T-cell (primary cell): ENCODE measurements around the gene SMAD6. TPM values are rescaled to one million over a fixed set of nuclear protein-coding genes. Genes with fewer than 3 reads are reported as not detected.

Experiments used
- ATAC-seq, 4 experiments: fragments of 200-7000 bp in 3 of 4; fragments of 150-1000 bp in 1 of 4; cut with Tn5 transposase; replicated peaks in 1 of 4; 1 replicate in 3 of 4; 2 replicates in 1 of 4; pipeline ENCODE4 v1.10.0; 2021; ENCODE audit warnings: moderate library complexity in 3 of 4, mild to moderate bottlenecking in 2 of 4, moderate number of reproducible peaks in 1 of 4
- CTCF ChIA-PET, 2 donors: fragments of 300-600 bp; sonication (Branson Sonifier 250); formaldehyde crosslinking; loops; one replicate each; lab custom pipeline; 2022; ENCODE audit warnings: antibody characterized with exemption in 2 of 2; lab: Charles Lee
- POLR2A ChIA-PET, 2 donors: fragments of 300-600 bp; sonication (Branson Sonifier 250); formaldehyde crosslinking; loops; one replicate each; lab custom pipeline; 2022; ENCODE audit warnings: antibody characterized with exemption in 2 of 2; lab: Charles Lee
- DNase-seq, 35 experiments: peaks; one replicate each; pipeline versions ENCODE4 v3.0.0 to v3.0.0-alpha.2; 2013 to 2023
- H3K27ac ChIP-seq: one replicate; pipeline ENCODE4 v1.5.1; 2013; ENCODE audit warnings: low read length
- H3K27me3 ChIP-seq, 2 experiments: replicated peaks in 1 of 2; 1 replicate in 1 of 2; 2 replicates in 1 of 2; pipeline versions ENCODE4 v1.6.1 to v1.7.0; 2013; ENCODE audit warnings: low read length in 1 of 2, mixed read lengths in 1 of 2; ENCODE audit not compliant: control insufficient read depth in 2 of 2, insufficient read depth in 2 of 2; ENCODE audit errors: extremely low read depth in 1 of 2
- H3K36me3 ChIP-seq, 2 donors: 1 replicate in 1 of 2; 2 replicates in 1 of 2; pipeline versions ENCODE4 v1.6.1 to v1.7.0; 2013; ENCODE audit warnings: low read length in 1 of 2; ENCODE audit not compliant: control insufficient read depth in 2 of 2, insufficient read depth in 1 of 2; ENCODE audit errors: extremely low read depth in 1 of 2
- H3K4me1 ChIP-seq, 2 experiments: 1 replicate in 1 of 2; 2 replicates in 1 of 2; pipeline versions ENCODE4 v1.6.1 to v1.7.0; 2013; ENCODE audit warnings: low read length in 2 of 2, mixed read lengths in 1 of 2; ENCODE audit not compliant: insufficient read depth in 2 of 2, control insufficient read depth in 1 of 2; ENCODE audit errors: extremely low read depth in 1 of 2
- H3K4me3 ChIP-seq, 2 donors: 1 replicate in 1 of 2; 2 replicates in 1 of 2; pipeline versions ENCODE4 v1.5.1 to v1.7.0; 2013; ENCODE audit warnings: mild to moderate bottlenecking in 2 of 2, low read length in 1 of 2, moderate library complexity in 1 of 2; ENCODE audit not compliant: control insufficient read depth in 1 of 2; ENCODE audit errors: extremely low read depth in 1 of 2
- H3K9me3 ChIP-seq: 2 replicates; pipeline ENCODE4 v1.7.0; 2013
- H3K27ac Mint-ChIP-seq, 2 donors: one replicate each; pipeline ENCODE4 v1.8.0; 2020 to 2021; ENCODE audit warnings: mild to moderate bottlenecking in 2 of 2, mixed read lengths in 2 of 2
- H3K27me3 Mint-ChIP-seq, 2 donors: one replicate each; pipeline ENCODE4 v1.8.0; 2021 to 2022; ENCODE audit warnings: mixed read lengths in 2 of 2
- H3K36me3 Mint-ChIP-seq: one replicate; pipeline ENCODE4 v1.8.0; 2021; ENCODE audit warnings: mixed read lengths
- H3K4me1 Mint-ChIP-seq, 3 donors: one replicate each; pipeline ENCODE4 v1.8.0; 2020 to 2022; ENCODE audit warnings: mixed read lengths in 3 of 3, mild to moderate bottlenecking in 1 of 3
- H3K4me3 Mint-ChIP-seq, 3 donors: one replicate each; pipeline ENCODE4 v1.8.0; 2020 to 2022; ENCODE audit warnings: mild to moderate bottlenecking in 3 of 3, mixed read lengths in 3 of 3, moderate library complexity in 3 of 3
- H3K9me3 Mint-ChIP-seq, 3 donors: one replicate each; pipeline ENCODE4 v1.8.0; 2020 to 2022; ENCODE audit warnings: mixed read lengths in 3 of 3
- WGBS: methylation state at CpG from one replicate; pipeline ENCODE4 v1.1.5; 2013; ENCODE audit warnings: missing lambda C conversion rate; ENCODE audit not compliant: insufficient coverage; 5-methylcytosine and 5-hydroxymethylcytosine counted together
- total RNA-seq, 35 experiments: library from RNA in 6 of 35; stranded (reverse) in 6 of 35; fragments of 120-200 nt in 1 of 35; gene quantifications; one replicate each; pipeline versions ENCODE4 v1.2.1 to v1.2.4 and lab custom pipeline; 2013 to 2026

Gene SMAD6
- total RNA-seq, 5 donors from 2014 or later (not counting 1 experiment from before 2014, with no cell fraction given): 0.13 to 0.55 (median 0.33) TPM

DNA sequence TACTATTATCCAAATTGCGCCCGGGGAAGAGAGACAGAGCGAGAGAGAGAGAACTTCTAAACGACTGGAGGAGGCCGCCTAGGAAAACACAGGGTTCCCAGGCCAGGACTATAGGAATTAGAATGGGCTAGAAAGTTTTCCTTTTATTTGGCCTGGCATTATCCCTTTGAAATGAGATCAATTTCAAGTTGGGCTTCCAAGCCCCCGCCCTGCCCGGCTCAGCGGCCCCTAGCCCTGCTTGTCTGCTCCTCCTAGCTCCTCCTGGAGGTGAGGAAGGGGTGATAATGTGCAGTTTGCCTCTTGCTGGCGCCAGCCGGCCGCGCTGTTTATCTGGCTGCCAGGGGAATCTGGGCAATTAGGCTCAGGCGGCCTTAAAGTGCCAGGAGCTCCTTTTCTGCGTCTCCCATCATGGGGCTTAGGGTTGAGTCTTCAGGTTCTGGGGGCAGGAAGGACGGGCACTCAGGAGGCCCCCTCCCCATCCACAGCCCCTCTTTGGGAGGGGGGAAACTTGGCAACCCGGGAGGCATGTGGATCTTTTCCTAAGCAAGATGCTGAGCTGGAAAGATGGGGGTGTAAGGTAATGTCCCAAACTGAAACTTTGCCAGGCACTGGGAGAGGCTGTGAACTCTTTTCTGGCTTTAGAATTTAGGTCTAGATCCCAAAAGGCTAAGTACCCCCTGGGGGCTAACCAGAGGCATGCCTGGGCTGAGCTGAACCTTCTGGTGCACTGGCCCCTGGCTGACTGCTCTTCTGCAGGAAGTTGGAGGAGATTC is 5.5 kb downstream of the SMAD6 start:
- ChIA-PET CTCF (no interaction called here), POLR2A (interaction anchor here in 1 of 2 donors (0.6 kb wide), 1 partner anchor 8 kb away, joined by 14 read pairs; no protein-coding TSS in a partner anchor)
- Histone ChIP-seq H3K36me3 (no peaks in the 10 kb centered on the region), H3K4me1 (peaks cover 4 to 11% of the 10 kb centered on the region in 2 experiments), H3K27ac (no peak overlapping the region), H3K9me3 (no peaks in the 10 kb centered on the region), H3K27me3 (peaks cover 0 to 22% of the 10 kb centered on the region in 2 experiments), H3K4me3 (no peak overlapping the region)
- no peak for ATAC-seq
- WGBS: 86% methylated on average over 4 of the region's 16 CpGs
- Mint-ChIP-seq H3K27me3 (peaks cover 10 to 19% of the 10 kb centered on the region in 2 donors), H3K27ac (no peak overlapping the region), H3K36me3 (no peaks in the 10 kb centered on the region), H3K4me3 (no peak overlapping the region), H3K4me1 (peaks cover 6 to 10% (median 9%) of the 10 kb centered on the region in 3 donors), H3K9me3 (no peaks in the 10 kb centered on the region)
- no peak for DNase-seq

DNA sequence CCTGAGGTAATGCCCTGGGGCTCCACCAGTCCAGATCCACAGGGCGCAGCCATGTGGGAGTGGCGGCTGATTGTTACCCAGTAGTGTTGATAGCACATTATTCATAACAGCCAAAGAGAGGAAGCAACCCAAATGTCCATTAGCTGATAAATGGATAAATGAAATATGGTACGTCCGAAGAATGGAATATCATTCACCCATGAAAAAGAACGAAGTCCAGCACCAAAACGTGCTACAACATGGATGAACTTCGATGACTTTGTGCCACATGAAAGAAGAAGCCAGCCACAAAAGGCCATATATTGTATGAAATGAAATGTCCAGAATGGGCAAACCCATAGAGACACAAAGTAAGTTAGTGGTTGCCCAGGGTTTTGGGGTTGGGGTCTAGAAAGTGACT is 6.4 kb downstream of the SMAD6 start:
- no peaks in the 10 kb centered on the region for H3K9me3 ChIP-seq
- Mint-ChIP-seq H3K27me3 (peaks cover 10 to 17% of the 10 kb centered on the region in 2 donors), H3K27ac (no peak overlapping the region), H3K9me3 (no peaks in the 10 kb centered on the region), H3K4me3 (no peak overlapping the region), H3K36me3 (no peaks in the 10 kb centered on the region), H3K4me1 (peaks cover 4 to 10% (median 8%) of the 10 kb centered on the region in 3 donors)
- ATAC-seq (no peak), DNase-seq (no peak)
- H3K27me3 ChIP-seq: peaks cover 0 to 18% of the 10 kb centered on the region in 2 experiments
- CTCF ChIA-PET: no interaction called here
- H3K4me1 ChIP-seq: peaks cover 2 to 4% of the 10 kb centered on the region in 2 experiments
- POLR2A ChIA-PET: no interaction called here
- no peaks in the 10 kb centered on the region for H3K36me3 ChIP-seq
- no peak overlapping the region for H3K4me3 ChIP-seq
- no peak overlapping the region for H3K27ac ChIP-seq
- WGBS: 92% methylated on average over 2 of the region's 7 CpGs

- Mint-ChIP-seq H3K27ac (no peak overlapping the region), H3K4me3 (no peak overlapping the region), H3K4me1 (peaks cover 0 to 1% (median 0%) of the 10 kb centered on the region in 3 donors), H3K27me3 (peaks cover 2 to 8% of the 10 kb centered on the region in 2 donors), H3K9me3 (no peaks in the 10 kb centered on the region), H3K36me3 (no peaks in the 10 kb centered on the region)
- DNase-seq: no peak
- H3K27me3 ChIP-seq: peaks cover 0 to 11% of the 10 kb centered on the region in 2 experiments
- CTCF ChIA-PET: no interaction called here
- H3K9me3 ChIP-seq: no peaks in the 10 kb centered on the region
- H3K4me3 ChIP-seq: no peak overlapping the region
- H3K36me3 ChIP-seq: no peaks in the 10 kb centered on the region
- no peak overlapping the region for H3K27ac ChIP-seq
- no peak for ATAC-seq
- POLR2A ChIA-PET: no interaction called here
- WGBS: no CpG with 5 or more reads among the region's 5 CpGs
- H3K4me1 ChIP-seq: no peaks in the 10 kb centered on the region
Measured at GRCh38 chr15:66709884-66710283, 7.8 kb downstream of the SMAD6 start.

DNA sequence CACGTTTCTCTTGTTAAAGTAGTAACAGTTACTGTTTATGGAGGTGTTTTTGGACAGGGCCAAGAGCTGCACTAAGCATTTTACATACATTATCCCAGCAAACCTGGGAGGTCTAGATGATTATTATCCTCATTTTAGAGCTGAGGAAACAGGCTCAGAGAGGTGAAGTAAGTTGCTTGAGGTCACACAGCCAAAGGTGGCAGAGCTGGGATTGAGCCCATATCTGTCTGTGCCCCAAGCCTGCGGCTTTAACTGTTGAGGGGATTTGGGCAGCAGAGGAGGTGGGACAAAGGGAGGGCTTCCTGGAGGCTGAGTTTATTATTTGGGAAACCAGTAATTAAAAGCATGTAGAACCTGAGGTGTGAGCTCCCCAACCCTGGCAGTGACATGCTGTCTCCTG is 9.2 kb downstream of the SMAD6 start:
- no peak overlapping the region for H3K4me3 ChIP-seq
- ATAC-seq (no peak), DNase-seq (no peak)
- peaks cover 0 to 1% of the 10 kb centered on the region in 2 donors for H3K27me3 Mint-ChIP-seq
- H3K4me1 Mint-ChIP-seq: no peaks in the 10 kb centered on the region
- H3K36me3 ChIP-seq: no peaks in the 10 kb centered on the region
- no peaks in the 10 kb centered on the region for H3K4me1 ChIP-seq
- H3K9me3 Mint-ChIP-seq: no peaks in the 10 kb centered on the region
- H3K27me3 ChIP-seq: no peaks in the 10 kb centered on the region
- POLR2A ChIA-PET: interaction anchor here in 1 of 2 donors (0.6 kb wide), 1 partner anchor 689 kb away, joined by 5 read pairs; no protein-coding TSS in a partner anchor
- no CpG with 5 or more reads among the region's 2 CpGs for WGBS
- no peak overlapping the region for H3K27ac ChIP-seq
- H3K9me3 ChIP-seq: no peaks in the 10 kb centered on the region
- H3K36me3 Mint-ChIP-seq: no peaks in the 10 kb centered on the region
- H3K4me3 Mint-ChIP-seq: no peak overlapping the region
- CTCF ChIA-PET: no interaction called here
- no peak overlapping the region for H3K27ac Mint-ChIP-seq

DNA sequence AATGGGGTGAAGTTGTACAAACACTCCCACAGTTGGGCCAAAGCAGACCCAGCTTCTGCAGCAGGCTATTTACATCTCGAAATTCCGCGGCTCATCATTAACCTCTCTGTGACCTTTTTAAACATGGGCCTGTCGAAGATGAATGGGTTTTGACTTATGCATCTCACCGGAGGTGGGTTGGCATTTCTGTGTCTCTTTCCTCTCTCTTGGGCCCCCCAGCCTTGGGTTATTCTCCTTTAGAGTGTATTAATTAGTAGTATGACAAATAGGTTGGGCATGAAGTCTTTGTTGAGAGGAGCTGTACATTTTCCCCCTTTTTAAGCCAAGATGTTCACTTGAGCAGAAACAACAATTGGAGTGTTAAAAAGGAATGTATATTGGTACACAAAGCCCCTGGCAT is 9.8 kb downstream of the SMAD6 start:
- Histone ChIP-seq H3K4me3 (no peak overlapping the region), H3K27ac (no peak overlapping the region), H3K9me3 (no peaks in the 10 kb centered on the region), H3K36me3 (no peaks in the 10 kb centered on the region), H3K27me3 (no peaks in the 10 kb centered on the region), H3K4me1 (no peaks in the 10 kb centered on the region)
- 83% methylated on average over 3 of the region's 5 CpGs for WGBS
- no peak overlapping the region for H3K4me3 Mint-ChIP-seq
- no peak for DNase-seq
- ChIA-PET POLR2A (no interaction called here), CTCF (no interaction called here)
- H3K27me3 Mint-ChIP-seq: peaks cover 0 to 4% of the 10 kb centered on the region in 2 donors
- no peaks in the 10 kb centered on the region for H3K9me3 Mint-ChIP-seq
- no peaks in the 10 kb centered on the region for H3K4me1 Mint-ChIP-seq
- ATAC-seq: no peak
- no peak overlapping the region for H3K27ac Mint-ChIP-seq
- no peaks in the 10 kb centered on the region for H3K36me3 Mint-ChIP-seq

DNA sequence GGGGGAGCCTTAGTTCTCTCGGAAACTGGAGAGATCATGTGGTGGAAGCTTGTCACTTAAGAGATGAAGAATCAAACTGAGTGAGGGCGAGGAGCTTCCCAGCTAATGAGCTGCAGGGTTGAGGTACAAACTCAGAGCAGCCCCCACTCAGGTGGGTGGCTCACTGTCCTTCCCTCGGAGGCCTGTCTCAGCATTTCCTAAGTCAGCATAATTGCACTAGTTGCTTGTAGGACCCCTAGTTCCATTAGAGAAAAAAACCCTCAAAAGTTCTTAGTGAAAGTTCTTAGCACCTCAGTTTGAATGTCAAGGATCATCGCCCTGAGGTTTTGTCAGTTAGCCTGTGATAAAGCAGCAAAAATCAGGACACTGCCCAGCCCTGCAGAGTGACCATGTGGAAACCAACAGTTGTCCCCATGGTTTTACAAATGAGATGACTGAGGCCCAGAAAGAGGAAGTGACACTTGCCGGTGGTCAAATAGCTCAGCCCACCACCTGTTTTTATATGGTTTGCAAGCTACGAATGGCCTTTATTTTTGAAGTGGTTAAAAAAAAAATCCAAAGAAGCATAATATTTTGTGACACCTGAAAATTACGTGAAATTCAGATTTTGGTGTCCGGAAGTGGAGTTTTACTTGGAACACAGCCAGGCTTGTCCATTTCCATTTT is 11.9 kb downstream of the SMAD6 start:
- DNase-seq (no peak), ATAC-seq (no peak)
- ChIA-PET CTCF (interaction anchor here in 1 of 2 donors (1.5 kb wide), 1 partner anchor 95 kb away, joined by 4 read pairs; no protein-coding TSS in a partner anchor), POLR2A (no interaction called here)
- WGBS: 73% methylated on average over 6 of the region's 8 CpGs
- Histone ChIP-seq H3K27ac (no peak overlapping the region), H3K4me3 (no peak overlapping the region), H3K27me3 (peaks cover 0 to 11% of the 10 kb centered on the region in 2 experiments), H3K9me3 (no peaks in the 10 kb centered on the region), H3K4me1 (no peaks in the 10 kb centered on the region), H3K36me3 (no peaks in the 10 kb centered on the region)
- Mint-ChIP-seq H3K36me3 (no peaks in the 10 kb centered on the region), H3K4me1 (no peaks in the 10 kb centered on the region), H3K27ac (no peak overlapping the region), H3K4me3 (no peak overlapping the region), H3K27me3 (peaks cover 0 to 4% of the 10 kb centered on the region in 2 donors), H3K9me3 (no peaks in the 10 kb centered on the region)
